OCI-LY3 (cell line): ENCODE data around the gene GNAI2.

Source experiments
- CTCF ChIP-seq: fragments of 200-600, 300-600 bp; sonication (generic); IDR thresholded peaks from 2 replicates; pipeline ENCODE4 v1.5.1; 2014; ENCODE audit warnings: antibody characterized with exemption, low read length, low read depth
- EZH2phosphoT487 ChIP-seq: fragments of 200-600 bp; shearing (Covaris generic); IDR thresholded peaks from 2 replicates; pipeline ENCODE4 v1.6.1; 2018; ENCODE audit warnings: antibody characterized with exemption, mixed run types, low read depth

GRCh38 chr3:50189989-50190388 lies 46.0 kb upstream of the GNAI2 start:
- no peak for TF ChIP-seq CTCF
- TF ChIP-seq EZH2phosphoT487, result no peak
